ENCODE data around the gene FIGNL1. TPM values are rescaled to one million over a fixed set of nuclear protein-coding genes. Genes with fewer than 3 reads are reported as not detected.

The FIGNL1 gene
- total RNA-seq, 4 donors from 2014 or later, result 3.3 to 6.1 (median 4.5) TPM

- TF ChIP-seq EP300 (IDR thresholded peaks at IDR 0.05) (no peak), CTCF (IDR thresholded peaks at IDR 0.05) (no peak), POLR2A (IDR thresholded peaks at IDR 0.05; ENCODE audit: low read depth) (no peak), POLR2AphosphoS5 (IDR thresholded peaks at IDR 0.05) (no peak)
- H3K36me3 ChIP-seq, result no peaks in the 10 kb centered on the region
- H3K4me3 ChIP-seq, result no peak overlapping the region
- H3K27ac ChIP-seq (replicated peaks in 1 of 4), result no peak overlapping the region
- no CpG with 5 or more reads among the region's 41 CpGs for WGBS
- H3K27me3 ChIP-seq, result peaks cover 0 to 33% (median 3%) of the 10 kb centered on the region in 4 donors
- peaks cover 0 to 7% (median 1%) of the 10 kb centered on the region in 4 donors for H3K4me1 ChIP-seq
- no peaks in the 10 kb centered on the region for H3K9me3 ChIP-seq
- no peak for DNase-seq (ENCODE audit: extremely low spot score)
- intact Hi-C loops (cut with DNase I), result no loop called here
Observed at GRCh38 chr7:50400114-50400513, 50.0 kb downstream of the FIGNL1 start.

DNA sequence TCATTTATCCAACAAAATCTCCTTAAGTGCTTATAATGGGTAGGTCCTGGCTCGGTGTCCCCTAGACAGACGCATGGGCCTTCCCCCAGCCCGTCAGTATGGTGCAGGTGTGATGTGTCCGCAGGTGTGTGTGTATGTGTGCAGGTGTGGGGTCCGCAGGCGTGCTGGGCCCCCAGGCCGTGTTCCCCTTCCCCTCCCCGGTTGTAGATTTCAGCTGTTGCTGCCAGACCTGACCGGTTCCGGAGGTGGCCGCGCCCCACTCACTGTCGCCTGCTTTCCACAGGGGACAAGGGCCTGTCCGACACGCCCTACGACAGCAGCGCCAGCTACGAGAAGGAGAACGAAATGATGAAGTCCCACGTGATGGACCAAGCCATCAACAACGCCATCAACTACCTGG is 50.5 kb downstream of the FIGNL1 start:
- Histone ChIP-seq H3K27me3 (peaks cover 0 to 31% (median 3%) of the 10 kb centered on the region in 4 donors), H3K9me3 (no peaks in the 10 kb centered on the region), H3K4me3 (no peak overlapping the region), H3K4me1 (peaks cover 0 to 7% (median 1%) of the 10 kb centered on the region in 4 donors), H3K27ac (replicated peaks in 1 of 4) (no peak overlapping the region), H3K36me3 (no peaks in the 10 kb centered on the region)
- 60% methylated on average over 14 of the region's 21 CpGs for WGBS
- no peak for DNase-seq (ENCODE audit: extremely low spot score)
- intact Hi-C loops (cut with DNase I), result no loop called here
- TF ChIP-seq POLR2A (IDR thresholded peaks at IDR 0.05; ENCODE audit: low read depth) (no peak), POLR2AphosphoS5 (IDR thresholded peaks at IDR 0.05) (no peak), EP300 (IDR thresholded peaks at IDR 0.05) (no peak), CTCF (IDR thresholded peaks at IDR 0.05) (no peak)

DNA sequence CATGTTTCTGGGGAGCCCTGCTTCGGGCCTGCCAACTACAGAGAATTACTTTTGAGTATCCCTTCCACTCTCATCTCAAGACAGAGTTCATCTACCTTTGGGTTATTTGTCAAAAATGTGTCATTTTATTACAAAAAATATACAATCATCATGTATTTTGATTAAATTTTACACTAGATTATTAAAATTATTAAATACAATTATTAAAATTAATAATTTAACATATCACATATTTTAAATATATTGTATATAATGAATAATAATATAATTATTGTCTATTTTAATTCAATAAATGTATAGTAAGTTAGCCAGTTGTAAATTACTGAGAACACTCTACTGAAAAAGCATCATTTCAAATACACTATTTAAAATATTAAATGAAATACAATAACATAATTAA is 50.9 kb downstream of the FIGNL1 start:
- Histone ChIP-seq H3K36me3 (no peaks in the 10 kb centered on the region), H3K27me3 (peaks cover 0 to 28% (median 3%) of the 10 kb centered on the region in 4 donors), H3K9me3 (no peaks in the 10 kb centered on the region), H3K4me3 (no peak overlapping the region), H3K27ac (replicated peaks in 1 of 4) (no peak overlapping the region), H3K4me1 (peaks cover 0 to 7% (median 1%) of the 10 kb centered on the region in 4 donors)
- intact Hi-C loops (cut with DNase I), result no loop called here
- WGBS, result 80% methylated on average over 1 of the region's 1 CpG
- no peak for DNase-seq (ENCODE audit: extremely low spot score)
- TF ChIP-seq POLR2AphosphoS5 (IDR thresholded peaks at IDR 0.05) (no peak), EP300 (IDR thresholded peaks at IDR 0.05) (no peak), POLR2A (IDR thresholded peaks at IDR 0.05; ENCODE audit: low read depth) (no peak), CTCF (IDR thresholded peaks at IDR 0.05) (no peak)

- Histone ChIP-seq H3K4me1 (peaks cover 0 to 7% (median 1%) of the 10 kb centered on the region in 4 donors), H3K36me3 (no peaks in the 10 kb centered on the region), H3K27ac (replicated peaks in 1 of 4) (no peak overlapping the region), H3K27me3 (peaks cover 0 to 28% (median 3%) of the 10 kb centered on the region in 4 donors), H3K9me3 (no peaks in the 10 kb centered on the region), H3K4me3 (no peak overlapping the region)
- DNase-seq (ENCODE audit: extremely low spot score), result no peak
- TF ChIP-seq CTCF (IDR thresholded peaks at IDR 0.05), result no peak
- TF ChIP-seq EP300 (IDR thresholded peaks at IDR 0.05), result no peak
- no peak for TF ChIP-seq POLR2AphosphoS5 (IDR thresholded peaks at IDR 0.05)
- no peak for TF ChIP-seq POLR2A (IDR thresholded peaks at IDR 0.05; ENCODE audit: low read depth)
- WGBS, result 79% methylated on average over 1 of the region's 1 CpG
- intact Hi-C loops (cut with DNase I), result no loop called here
Observed at GRCh38 chr7:50397971-50398324, 52.2 kb downstream of the FIGNL1 start.

DNA sequence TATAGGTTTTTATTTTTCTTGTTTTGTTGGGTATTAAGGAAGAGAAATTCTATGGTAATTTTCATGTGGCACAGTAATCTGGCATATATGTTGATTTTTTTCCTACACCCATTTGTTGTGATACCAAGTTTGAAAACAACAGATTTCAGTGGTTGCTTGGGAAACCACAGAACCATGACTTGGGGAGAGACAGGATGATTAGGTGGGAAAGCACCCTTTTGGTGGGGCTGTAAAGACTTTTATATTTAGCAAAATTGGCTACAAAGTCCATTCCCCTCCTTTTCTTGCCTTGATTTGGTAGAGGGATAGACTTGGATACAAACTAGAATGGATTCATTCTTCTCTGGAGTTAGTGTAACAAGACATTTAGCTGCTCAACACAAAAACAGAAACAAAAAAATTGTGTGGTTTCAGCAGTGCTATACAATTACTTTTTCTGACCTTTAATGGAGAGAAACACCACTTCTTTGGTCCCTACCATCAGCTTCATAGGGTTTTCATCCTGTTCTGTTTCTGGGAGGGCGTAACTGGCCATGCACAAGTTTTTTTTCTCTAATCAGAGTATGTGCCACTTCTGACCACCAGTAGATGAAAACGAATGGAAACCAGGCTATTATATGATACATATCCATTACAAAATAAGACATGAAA is 52.7 kb downstream of the FIGNL1 start:
- intact Hi-C loops (cut with DNase I), result no loop called here
- peaks cover 0 to 7% (median 1%) of the 10 kb centered on the region in 4 donors for H3K4me1 ChIP-seq
- 79% methylated on average over 2 of the region's 2 CpGs for WGBS
- TF ChIP-seq CTCF (IDR thresholded peaks at IDR 0.05), result no peak
- no peak for TF ChIP-seq EP300 (IDR thresholded peaks at IDR 0.05)
- H3K27me3 ChIP-seq, result peaks cover 0 to 28% (median 3%) of the 10 kb centered on the region in 4 donors
- no peaks in the 10 kb centered on the region for H3K36me3 ChIP-seq
- no peak for DNase-seq (ENCODE audit: extremely low spot score)
- no peaks in the 10 kb centered on the region for H3K9me3 ChIP-seq
- no peak overlapping the region for H3K27ac ChIP-seq (replicated peaks in 1 of 4)
- no peak overlapping the region for H3K4me3 ChIP-seq

Measured in esophagus muscularis mucosa (tissue), 4 donors.